Measurements from ENCODE around the gene NAGLU. TPM values are rescaled to one million over a fixed set of nuclear protein-coding genes. Genes with fewer than 3 reads are reported as not detected.
A peak's percentile ranks its signal among the peaks of the same experiment; 100 is the strongest.

NAGLU gene
- total RNA-seq, 2 donors from 2014 or later, result 19.6 to 22.1 TPM

GRCh38 chr17:42502926-42503325 is 33.1 kb upstream of the NAGLU start:
- H3K4me1 ChIP-seq, result no peaks in the 10 kb centered on the region
- TF ChIP-seq CTCF (IDR thresholded peaks at IDR 0.05), result no peak
- H3K36me3 ChIP-seq, result peaks cover 88% of the 10 kb centered on the region
- H3K4me3 ChIP-seq, result no peak overlapping the region
- H3K9me3 ChIP-seq, result no peaks in the 10 kb centered on the region
- DNase-seq (ENCODE audit: low spot score), result no peak
- no peaks in the 10 kb centered on the region for H3K27me3 ChIP-seq
- no peak overlapping the region for H3K27ac ChIP-seq

GRCh38 chr17:42507671-42508070 is 28.4 kb upstream of the NAGLU start:
- Histone ChIP-seq H3K27ac (no peak overlapping the region), H3K9me3 (no peaks in the 10 kb centered on the region), H3K4me3 (no peak overlapping the region), H3K4me1 (peaks cover 0 to 7% of the 10 kb centered on the region in 2 donors), H3K36me3 (peaks cover 75% of the 10 kb centered on the region), H3K27me3 (no peaks in the 10 kb centered on the region)
- no peak for TF ChIP-seq CTCF (IDR thresholded peaks at IDR 0.05)
- no peak for DNase-seq (ENCODE audit: low spot score)

DNA sequence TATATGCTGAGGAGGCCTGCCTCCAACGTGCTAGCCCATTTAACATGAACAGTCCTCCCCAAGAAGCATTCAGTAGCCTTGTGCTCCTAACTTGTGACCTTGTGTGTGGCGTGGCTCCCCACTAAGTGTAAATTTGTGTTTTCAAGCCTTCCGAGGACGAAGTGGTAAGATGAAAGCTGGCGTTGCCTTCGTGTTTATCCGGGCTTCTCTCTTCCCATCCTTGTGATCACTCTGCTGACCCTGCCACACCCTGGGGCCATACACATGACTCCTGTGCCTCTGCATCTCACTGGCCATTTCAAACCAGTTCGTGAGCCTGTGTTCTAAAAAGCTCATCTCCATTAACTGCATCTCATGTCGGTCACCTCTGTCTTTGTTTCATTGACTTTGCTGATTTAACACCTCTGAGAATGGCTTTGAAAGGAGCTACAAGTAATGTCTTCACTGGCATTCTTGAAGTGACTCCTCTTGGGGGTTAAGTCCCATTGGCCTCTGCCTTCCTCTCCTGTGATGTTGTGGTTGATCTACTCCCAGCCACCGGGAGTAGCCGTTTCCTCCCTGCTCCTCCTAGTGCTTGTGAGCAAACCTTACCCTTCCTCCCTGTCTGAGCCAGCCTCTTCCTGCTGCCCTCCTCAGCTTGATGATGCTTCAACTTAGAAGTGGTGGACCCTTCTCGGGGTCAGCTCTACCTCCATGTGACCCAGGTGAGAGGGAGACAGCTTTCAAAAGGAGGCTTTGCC is 27.4 kb upstream of the NAGLU start:
- Histone ChIP-seq H3K4me3 (no peak overlapping the region), H3K27me3 (no peaks in the 10 kb centered on the region), H3K27ac (no peak overlapping the region), H3K36me3 (peaks cover 67% of the 10 kb centered on the region), H3K4me1 (peaks cover 0 to 15% of the 10 kb centered on the region in 2 donors), H3K9me3 (no peaks in the 10 kb centered on the region)
- no peak for DNase-seq (ENCODE audit: low spot score)
- TF ChIP-seq CTCF (IDR thresholded peaks at IDR 0.05), result no peak

DNA sequence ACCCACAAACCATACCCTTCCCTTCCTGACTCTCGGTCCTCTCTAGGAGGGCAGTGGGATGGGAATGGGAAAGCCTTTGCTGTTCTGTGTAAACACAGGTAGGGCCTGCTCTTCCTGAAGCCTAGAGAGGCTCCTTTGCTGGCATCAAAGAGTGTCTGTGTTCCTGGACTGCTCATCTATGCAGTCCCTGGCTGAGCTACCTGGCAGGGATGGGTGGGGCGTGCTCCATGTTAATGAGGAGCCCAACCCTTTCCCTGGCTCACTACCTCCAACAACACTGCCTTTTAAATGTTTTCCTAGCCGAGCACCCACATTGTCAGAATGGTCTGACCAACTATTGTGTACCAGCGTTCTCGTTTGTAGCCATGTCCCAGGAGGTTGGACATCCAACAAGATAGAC is 26.6 kb upstream of the NAGLU start:
- no peaks in the 10 kb centered on the region for H3K27me3 ChIP-seq
- no peak overlapping the region for H3K27ac ChIP-seq
- no peak for DNase-seq (ENCODE audit: low spot score)
- peaks cover 0 to 17% of the 10 kb centered on the region in 2 donors for H3K4me1 ChIP-seq
- no peak overlapping the region for H3K4me3 ChIP-seq
- peaks cover 68% of the 10 kb centered on the region for H3K36me3 ChIP-seq
- TF ChIP-seq CTCF (IDR thresholded peaks at IDR 0.05), result no peak
- no peaks in the 10 kb centered on the region for H3K9me3 ChIP-seq

- Histone ChIP-seq H3K27me3 (no peaks in the 10 kb centered on the region), H3K4me1 (peaks cover 0 to 17% of the 10 kb centered on the region in 2 donors), H3K9me3 (no peaks in the 10 kb centered on the region), H3K4me3 (no peak overlapping the region), H3K36me3 (peaks cover 68% of the 10 kb centered on the region), H3K27ac (no peak overlapping the region)
- TF ChIP-seq CTCF (IDR thresholded peaks at IDR 0.05), result no peak
- no peak for DNase-seq (ENCODE audit: low spot score)
These were observed 26.2 kb upstream of the NAGLU start for GRCh38 chr17:42509841-42510240.

GRCh38 chr17:42512246-42512645 is 23.8 kb upstream of the NAGLU start:
- no peak for DNase-seq (ENCODE audit: low spot score)
- Histone ChIP-seq H3K27ac (peak overlapping the region; percentile 71 to 72), H3K27me3 (no peaks in the 10 kb centered on the region), H3K9me3 (no peaks in the 10 kb centered on the region), H3K4me1 (peaks cover 0 to 30% of the 10 kb centered on the region in 2 donors), H3K36me3 (peaks cover 55% of the 10 kb centered on the region), H3K4me3 (no peak overlapping the region)
- no peak for TF ChIP-seq CTCF (IDR thresholded peaks at IDR 0.05)

Data from right atrium auricular region (tissue), 2 donors.